GM18870 (cell line): Measurements from ENCODE around the gene RSBN1.
"Not testable (repeated sequence)": the region's sequence is repeated elsewhere in the genome, so short reads cannot be mapped to it uniquely, and the experiment has no call there.

Experiments used
- ATAC-seq: cut with Tn5 transposase; IDR thresholded peaks from one replicate; pipeline ENCODE4 v1.9.1; 2021; ENCODE audit warnings: moderate library complexity; ENCODE audit not compliant: unreplicated experiment

Gene RSBN1

DNA sequence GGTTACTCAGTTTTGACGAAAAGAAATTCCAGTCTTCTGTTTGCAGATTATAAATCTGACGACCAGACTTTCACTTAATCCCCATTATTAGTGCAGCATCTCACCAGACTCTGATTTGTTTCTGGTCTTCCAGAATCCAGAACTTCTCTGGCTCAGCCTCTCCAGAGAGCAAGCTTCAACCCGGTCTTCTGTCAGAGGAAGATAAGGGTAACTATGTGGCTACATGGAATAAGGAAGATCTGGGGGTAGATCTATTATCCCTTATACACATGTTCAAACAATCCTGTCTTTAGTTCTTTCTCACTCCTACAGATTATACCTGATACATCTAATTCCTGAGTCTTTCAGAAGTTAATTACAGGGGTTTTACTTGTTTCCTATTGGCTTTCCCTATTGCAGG is 62.9 kb downstream of the RSBN1 start:
- no peak for ATAC-seq

DNA sequence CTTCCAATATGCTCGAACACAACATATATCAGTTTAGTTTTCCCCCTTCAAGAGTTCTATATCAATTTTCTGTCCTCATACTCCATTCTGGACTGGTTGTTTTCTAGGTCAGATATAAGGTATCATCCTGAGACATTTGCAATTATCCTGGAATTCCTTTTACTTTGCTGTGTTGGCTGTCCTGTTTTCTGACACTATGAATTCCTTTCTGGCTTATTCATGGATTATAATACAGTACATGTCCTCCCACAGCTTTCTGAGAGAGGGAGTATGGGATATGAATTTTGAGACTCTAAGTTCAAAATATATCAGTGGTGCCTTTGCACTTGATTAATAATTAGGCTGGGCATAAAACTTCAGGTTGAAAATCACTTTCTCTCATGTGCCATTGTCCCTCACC is 64.9 kb downstream of the RSBN1 start:
- ATAC-seq, result no peak

DNA sequence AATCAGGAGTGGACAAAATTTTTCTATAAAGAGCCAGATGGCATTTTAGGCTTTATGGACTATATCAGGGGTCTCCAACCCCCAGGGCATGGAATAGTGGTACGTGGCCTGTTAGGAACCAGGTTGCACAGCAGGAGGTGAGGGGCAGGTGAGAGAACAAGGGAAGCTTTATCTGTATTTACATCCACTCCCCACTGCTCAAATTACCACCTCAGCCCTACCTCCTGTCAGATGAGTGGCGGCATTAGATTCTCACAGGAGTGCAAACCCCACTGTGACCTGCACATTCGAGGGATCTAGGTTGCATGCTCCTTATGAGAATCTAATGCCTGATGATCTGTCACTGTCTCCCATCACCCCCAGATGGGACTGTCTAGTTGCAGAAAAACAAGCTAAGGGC is 66.9 kb downstream of the RSBN1 start:
- no peak for ATAC-seq

DNA sequence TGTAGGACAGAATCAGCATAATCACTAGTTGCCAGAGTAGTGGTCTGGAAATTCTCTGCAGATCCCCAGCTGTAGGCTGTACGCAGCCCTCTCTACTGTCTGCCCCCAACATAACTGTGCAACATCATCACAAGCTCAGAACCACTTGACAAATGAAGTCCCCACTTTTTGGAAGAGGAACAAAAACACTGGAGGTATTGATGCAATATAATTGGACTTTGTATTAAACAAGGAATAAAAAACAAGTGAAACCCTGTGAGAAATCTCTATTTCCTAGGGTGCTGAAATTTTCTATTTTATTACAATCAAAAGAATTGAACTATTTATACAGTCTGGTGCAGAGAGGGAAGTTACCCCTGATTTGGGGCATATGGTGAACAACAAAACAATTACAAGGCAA is 68.2 kb downstream of the RSBN1 start:
- no peak for ATAC-seq

DNA sequence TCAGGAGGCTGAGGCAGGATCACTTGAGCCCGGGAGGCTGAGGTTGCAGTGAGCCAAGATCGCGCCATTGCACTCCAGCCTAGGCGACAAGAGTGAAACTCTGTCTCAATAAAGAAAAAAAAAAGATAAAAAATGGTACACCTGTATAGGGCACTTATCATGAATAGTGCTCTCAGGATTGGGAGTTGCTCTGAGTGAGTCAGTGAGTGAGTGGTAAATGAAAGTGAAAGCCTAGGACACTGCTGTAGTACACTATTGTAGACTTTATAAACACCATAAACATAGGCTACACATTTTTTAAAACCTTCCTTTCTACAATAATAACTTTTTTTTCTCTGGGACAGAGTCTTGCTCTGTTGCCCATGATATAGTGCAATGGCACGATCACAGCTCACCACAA is 69.8 kb downstream of the RSBN1 start:
- no peak for ATAC-seq

DNA sequence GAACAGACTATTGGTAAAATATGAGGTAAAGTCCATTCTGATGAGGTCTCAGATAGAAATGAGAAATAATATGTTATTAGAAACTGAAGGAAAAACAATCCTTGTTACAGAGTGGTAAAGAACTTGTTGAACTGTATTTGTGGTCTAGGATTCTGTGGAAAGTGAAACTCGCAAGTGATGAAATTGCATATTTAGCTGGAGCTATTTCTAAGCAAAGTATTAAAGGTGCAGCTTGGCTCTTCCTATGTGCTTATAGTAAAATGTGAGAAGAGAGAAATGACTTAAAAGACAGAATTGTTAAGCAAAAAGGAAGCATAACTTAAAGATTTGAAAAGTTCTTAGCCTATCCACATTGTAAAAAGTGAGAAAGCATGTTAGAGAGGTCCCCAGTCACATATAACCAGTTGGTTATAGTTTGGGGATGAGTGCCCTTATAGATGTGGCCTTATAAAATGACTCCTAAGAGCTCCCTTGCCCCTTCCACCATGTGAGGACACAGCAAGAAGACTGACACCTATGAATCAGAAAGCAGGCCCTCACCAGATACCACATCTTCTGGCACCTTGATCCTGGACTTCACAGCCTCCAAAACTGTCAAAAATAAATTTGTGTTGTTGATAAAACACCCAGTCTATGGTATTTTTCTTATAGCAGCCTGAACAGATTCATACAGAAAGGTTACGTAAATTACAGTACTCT is 77.8 kb downstream of the RSBN1 start:
- no peak for ATAC-seq

DNA sequence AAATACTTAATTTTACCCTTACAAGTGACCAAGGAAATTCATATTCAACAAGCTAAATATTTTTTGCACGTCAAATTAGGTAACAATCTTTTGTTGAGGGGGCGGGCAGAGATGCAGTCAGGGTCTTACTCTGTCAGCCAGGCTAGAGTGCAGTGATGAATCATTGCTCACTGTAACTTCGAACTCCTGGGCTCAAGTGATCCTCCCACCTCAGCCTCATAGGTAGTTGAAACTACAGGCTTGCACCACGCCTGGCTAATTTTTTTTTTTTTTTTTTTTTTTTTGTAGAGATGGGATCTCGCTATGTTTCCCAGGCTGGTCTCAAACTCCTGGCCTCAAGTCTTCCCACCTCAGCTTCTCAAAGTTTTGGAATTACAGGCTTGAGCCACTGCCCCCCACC is 79.5 kb downstream of the RSBN1 start:
- ATAC-seq, result no peak

DNA sequence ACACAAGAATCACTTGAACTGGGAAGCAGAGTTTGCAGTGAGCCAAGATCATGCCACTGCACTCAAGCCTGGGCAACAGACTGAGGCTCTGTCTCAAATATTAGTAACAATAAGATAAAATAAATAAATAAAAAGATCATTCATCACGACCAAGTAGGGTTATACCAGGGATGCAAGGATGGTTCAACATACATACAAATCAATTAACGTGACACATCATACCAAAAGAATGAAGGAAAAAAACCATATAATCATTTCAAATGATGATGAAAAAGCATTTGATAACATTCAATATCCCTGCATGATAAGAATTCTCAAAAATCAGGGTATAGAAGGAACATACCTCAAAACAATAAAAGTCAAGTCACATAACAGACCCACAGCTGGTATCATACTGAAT is 91.3 kb downstream of the RSBN1 start:
- no peak for ATAC-seq

DNA sequence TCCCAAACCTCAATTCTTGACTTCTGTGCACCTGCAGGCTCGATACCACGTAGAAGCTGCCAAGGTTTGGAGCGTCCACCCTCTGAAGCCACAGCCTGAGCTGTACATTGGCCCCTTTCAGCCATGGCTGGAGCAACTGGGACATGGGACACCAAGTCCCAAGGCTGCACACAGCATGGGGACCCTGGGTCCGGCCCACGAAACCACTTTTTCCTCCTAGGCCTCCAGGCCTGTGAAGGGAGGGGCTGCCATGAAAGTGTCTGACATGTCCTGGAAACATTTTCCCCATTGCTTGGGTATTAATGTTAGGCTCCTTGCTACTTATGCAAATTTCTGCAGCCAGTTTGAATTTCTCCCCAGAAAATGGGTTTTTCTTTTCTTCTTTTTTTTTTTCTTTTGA is 93.7 kb downstream of the RSBN1 start:
- ATAC-seq, result not testable (repeated sequence)

DNA sequence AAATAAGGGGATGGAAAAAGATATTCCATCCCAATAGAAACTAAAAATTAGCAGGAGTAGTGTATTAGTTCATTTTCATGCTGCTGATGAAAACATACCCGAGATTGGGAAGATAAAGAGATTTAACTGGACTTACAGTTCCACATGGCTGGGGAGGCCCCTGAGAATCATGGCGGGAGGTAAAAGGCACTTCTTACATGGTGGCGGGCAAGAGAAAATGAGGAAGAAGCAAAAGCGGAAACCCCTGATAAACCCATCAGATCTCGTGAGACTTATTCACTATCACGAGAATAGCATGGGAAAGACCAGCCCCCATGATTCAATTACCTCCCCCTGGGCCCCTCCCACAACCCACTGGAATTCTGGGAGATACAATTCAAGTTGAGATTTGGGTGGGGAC is 94.8 kb downstream of the RSBN1 start:
- not testable (repeated sequence) for ATAC-seq

DNA sequence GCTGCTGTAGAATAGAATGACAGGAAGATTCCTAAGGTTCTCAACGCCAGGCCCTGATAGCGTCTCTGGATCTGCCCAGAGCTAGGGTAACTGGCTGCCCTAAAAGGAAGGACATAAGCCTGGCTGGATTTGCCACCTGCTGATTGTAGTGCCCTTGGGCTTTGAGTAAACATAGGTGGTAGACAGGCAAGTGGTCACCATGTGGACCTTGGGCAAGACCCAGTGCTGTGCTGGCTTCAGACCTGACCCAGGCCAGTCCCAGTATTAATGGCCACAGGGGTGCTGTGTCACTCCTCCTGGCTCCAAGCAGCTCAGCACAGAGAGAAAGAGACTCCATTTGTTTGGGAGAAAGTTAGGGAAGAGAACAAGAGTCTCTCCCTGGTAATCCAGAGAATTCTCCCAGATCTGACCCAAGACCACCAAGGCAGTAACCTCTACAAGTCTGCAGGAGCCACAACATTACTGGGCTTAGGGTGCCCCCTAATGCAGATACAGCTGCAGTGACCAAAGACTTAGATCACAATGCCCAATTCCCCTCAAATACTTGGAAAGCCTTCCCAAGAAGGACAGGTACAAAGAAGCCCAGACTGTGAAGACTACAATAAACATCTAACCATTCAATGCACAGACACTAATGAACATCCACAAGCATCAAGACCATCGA is 97.5 kb downstream of the RSBN1 start:
- no peak for ATAC-seq
